Esophagus squamous epithelium (tissue), 4 donors: ENCODE measurements around the gene MYL5.

ENCODE experiments used
- POLR2A ChIP-seq, 4 donors: fragments of 450-650 bp; IDR thresholded peaks; one replicate each; pipeline ENCODE4 v1.6.1; 2017; ENCODE audit warnings: antibody characterized with exemption in 4 of 4, mild to moderate bottlenecking in 4 of 4, moderate library complexity in 3 of 4
- TF ChIP-seq, protein P1 (sequence below), 6 experiments: fragments of 450-650 bp in 4 of 6; fragments of 200-600 bp in 2 of 6; sonication (generic) in 2 of 6; IDR thresholded peaks; one replicate each; pipeline ENCODE4 v1.5.1; 2016 to 2019; ENCODE audit warnings: antibody characterized with exemption in 6 of 6, mild to moderate bottlenecking in 4 of 6, moderate library complexity in 4 of 6

DNA sequence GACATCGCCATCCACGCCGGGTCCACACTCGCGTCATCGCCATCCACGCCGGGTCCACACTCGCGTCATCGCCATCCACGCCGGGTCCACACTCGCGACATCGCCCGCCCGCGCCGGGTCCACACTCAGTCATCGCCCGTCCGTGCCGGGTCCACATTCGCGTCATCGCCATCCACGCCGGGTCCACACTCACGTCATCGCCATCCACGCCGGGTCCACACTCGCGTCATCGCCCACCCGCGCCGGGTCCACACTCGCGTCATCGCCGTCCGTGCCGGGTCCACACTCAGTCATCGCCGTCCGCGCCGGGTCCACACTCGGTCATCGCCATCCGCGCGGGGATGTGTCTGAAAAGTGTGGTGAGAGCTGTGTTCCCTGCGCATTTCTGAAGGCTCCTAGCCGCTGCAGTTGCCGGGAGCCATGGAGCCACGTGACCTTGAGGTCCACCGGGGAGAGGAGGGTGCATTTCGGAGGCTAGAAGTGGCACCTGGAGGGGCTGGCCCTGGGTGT is 48.6 kb downstream of the MYL5 start:
- TF ChIP-seq, protein P1, sequence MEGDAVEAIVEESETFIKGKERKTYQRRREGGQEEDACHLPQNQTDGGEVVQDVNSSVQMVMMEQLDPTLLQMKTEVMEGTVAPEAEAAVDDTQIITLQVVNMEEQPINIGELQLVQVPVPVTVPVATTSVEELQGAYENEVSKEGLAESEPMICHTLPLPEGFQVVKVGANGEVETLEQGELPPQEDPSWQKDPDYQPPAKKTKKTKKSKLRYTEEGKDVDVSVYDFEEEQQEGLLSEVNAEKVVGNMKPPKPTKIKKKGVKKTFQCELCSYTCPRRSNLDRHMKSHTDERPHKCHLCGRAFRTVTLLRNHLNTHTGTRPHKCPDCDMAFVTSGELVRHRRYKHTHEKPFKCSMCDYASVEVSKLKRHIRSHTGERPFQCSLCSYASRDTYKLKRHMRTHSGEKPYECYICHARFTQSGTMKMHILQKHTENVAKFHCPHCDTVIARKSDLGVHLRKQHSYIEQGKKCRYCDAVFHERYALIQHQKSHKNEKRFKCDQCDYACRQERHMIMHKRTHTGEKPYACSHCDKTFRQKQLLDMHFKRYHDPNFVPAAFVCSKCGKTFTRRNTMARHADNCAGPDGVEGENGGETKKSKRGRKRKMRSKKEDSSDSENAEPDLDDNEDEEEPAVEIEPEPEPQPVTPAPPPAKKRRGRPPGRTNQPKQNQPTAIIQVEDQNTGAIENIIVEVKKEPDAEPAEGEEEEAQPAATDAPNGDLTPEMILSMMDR (IDR thresholded peaks at IDR 0.05): no peak
- TF ChIP-seq POLR2A (IDR thresholded peaks at IDR 0.05): no peak
